ENCODE measurements around the gene MYO9B.

GRCh38 chr19:17109962-17110598, 34.5 kb downstream of the MYO9B start:
- no peak for TF ChIP-seq POLR2AphosphoS5 (IDR thresholded peaks at IDR 0.05; ENCODE audit: low read depth, low read length)
- no peak for TF ChIP-seq CTCF (IDR thresholded peaks at IDR 0.05)
- TF ChIP-seq, protein P1, sequence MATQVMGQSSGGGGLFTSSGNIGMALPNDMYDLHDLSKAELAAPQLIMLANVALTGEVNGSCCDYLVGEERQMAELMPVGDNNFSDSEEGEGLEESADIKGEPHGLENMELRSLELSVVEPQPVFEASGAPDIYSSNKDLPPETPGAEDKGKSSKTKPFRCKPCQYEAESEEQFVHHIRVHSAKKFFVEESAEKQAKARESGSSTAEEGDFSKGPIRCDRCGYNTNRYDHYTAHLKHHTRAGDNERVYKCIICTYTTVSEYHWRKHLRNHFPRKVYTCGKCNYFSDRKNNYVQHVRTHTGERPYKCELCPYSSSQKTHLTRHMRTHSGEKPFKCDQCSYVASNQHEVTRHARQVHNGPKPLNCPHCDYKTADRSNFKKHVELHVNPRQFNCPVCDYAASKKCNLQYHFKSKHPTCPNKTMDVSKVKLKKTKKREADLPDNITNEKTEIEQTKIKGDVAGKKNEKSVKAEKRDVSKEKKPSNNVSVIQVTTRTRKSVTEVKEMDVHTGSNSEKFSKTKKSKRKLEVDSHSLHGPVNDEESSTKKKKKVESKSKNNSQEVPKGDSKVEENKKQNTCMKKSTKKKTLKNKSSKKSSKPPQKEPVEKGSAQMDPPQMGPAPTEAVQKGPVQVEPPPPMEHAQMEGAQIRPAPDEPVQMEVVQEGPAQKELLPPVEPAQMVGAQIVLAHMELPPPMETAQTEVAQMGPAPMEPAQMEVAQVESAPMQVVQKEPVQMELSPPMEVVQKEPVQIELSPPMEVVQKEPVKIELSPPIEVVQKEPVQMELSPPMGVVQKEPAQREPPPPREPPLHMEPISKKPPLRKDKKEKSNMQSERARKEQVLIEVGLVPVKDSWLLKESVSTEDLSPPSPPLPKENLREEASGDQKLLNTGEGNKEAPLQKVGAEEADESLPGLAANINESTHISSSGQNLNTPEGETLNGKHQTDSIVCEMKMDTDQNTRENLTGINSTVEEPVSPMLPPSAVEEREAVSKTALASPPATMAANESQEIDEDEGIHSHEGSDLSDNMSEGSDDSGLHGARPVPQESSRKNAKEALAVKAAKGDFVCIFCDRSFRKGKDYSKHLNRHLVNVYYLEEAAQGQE (IDR thresholded peaks at IDR 0.05; ENCODE audit: insufficient read depth in 1 of 2, low read depth in 2 of 2, low read length in 1 of 2): no peak
- no peak for TF ChIP-seq TCF7L2 (IDR thresholded peaks at IDR 0.05; ENCODE audit: low read depth, low read length)
- TF ChIP-seq SIN3A (IDR thresholded peaks at IDR 0.05; ENCODE audit: borderline replicate concordance, insufficient read depth, low read depth, low read length): no peak

Data from Panc1 (cell line).